ENCODE results near the gene TREM2. TPM values are rescaled to one million over a fixed set of nuclear protein-coding genes. Genes with fewer than 3 reads are reported as not detected.

The TREM2 gene
- total RNA-seq, 1 donor from 2014 or later = not detected

GRCh38 chr6:41179163-41179562 lies 16.2 kb upstream of the TREM2 start:
- H3K27me3 Mint-ChIP-seq (ENCODE audit: low read depth, unreplicated experiment) = peaks cover 17% of the 10 kb centered on the region
- H3K27me3 ChIP-seq (ENCODE audit: insufficient read depth, low read length) = peaks cover 4% of the 10 kb centered on the region
- H3K36me3 Mint-ChIP-seq (ENCODE audit: low read depth, unreplicated experiment) = no peaks in the 10 kb centered on the region
- no peak for FAIRE-seq
- no peak overlapping the region for H3K9ac ChIP-seq (ENCODE audit: low read length)
- peaks cover 1% of the 10 kb centered on the region for H3K9me3 Mint-ChIP-seq (ENCODE audit: unreplicated experiment)
- H3K4me2 ChIP-seq (ENCODE audit: low read length) = no peak overlapping the region
- no peaks in the 10 kb centered on the region for H3K79me2 ChIP-seq (ENCODE audit: insufficient read depth, low read length)
- no peak for DNase-seq (ENCODE audit: low read depth)
- H4K20me1 ChIP-seq (ENCODE audit: insufficient read depth, low read length) = no peaks in the 10 kb centered on the region
- H3K4me1 Mint-ChIP-seq (ENCODE audit: low read depth, unreplicated experiment) = no peaks in the 10 kb centered on the region
- H3K27ac Mint-ChIP-seq (ENCODE audit: unreplicated experiment) = no peak overlapping the region
- TF ChIP-seq EZH2 (IDR thresholded peaks at IDR 0.05; ENCODE audit: insufficient read depth, low read length) (no peak), CTCF (IDR thresholded peaks at IDR 0.05; ENCODE audit: insufficient read depth, low read depth, low read length) (no peak)
- H3K4me1 ChIP-seq (ENCODE audit: insufficient read depth, low read length) = no peaks in the 10 kb centered on the region
- no peak overlapping the region for H2AFZ ChIP-seq (ENCODE audit: low read depth, low read length)
- no peaks in the 10 kb centered on the region for H3K9me3 ChIP-seq (ENCODE audit: insufficient read depth, low read depth, low read length)
- H3K36me3 ChIP-seq (ENCODE audit: insufficient read depth, low read length) = no peaks in the 10 kb centered on the region
- no peak overlapping the region for H3K27ac ChIP-seq (ENCODE audit: low read depth, low read length)
- H3K4me3 ChIP-seq (ENCODE audit: insufficient read depth, low read depth, low read length) = no peak overlapping the region
- no peak overlapping the region for H3K4me3 Mint-ChIP-seq (ENCODE audit: unreplicated experiment)

GRCh38 chr6:41177695-41178094 lies 14.8 kb upstream of the TREM2 start:
- Histone ChIP-seq H3K27ac (ENCODE audit: low read depth, low read length) (no peak overlapping the region), H3K4me2 (ENCODE audit: low read length) (no peak overlapping the region), H3K9ac (ENCODE audit: low read length) (no peak overlapping the region), H3K9me3 (ENCODE audit: insufficient read depth, low read depth, low read length) (no peaks in the 10 kb centered on the region), H3K36me3 (ENCODE audit: insufficient read depth, low read length) (no peaks in the 10 kb centered on the region), H4K20me1 (ENCODE audit: insufficient read depth, low read length) (no peaks in the 10 kb centered on the region), H3K79me2 (ENCODE audit: insufficient read depth, low read length) (no peaks in the 10 kb centered on the region), H3K27me3 (ENCODE audit: insufficient read depth, low read length) (peaks cover 4% of the 10 kb centered on the region), H3K4me1 (ENCODE audit: insufficient read depth, low read length) (no peaks in the 10 kb centered on the region), H2AFZ (ENCODE audit: low read depth, low read length) (no peak overlapping the region), H3K4me3 (ENCODE audit: insufficient read depth, low read depth, low read length) (no peak overlapping the region)
- Mint-ChIP-seq H3K27ac (ENCODE audit: unreplicated experiment) (no peak overlapping the region), H3K9me3 (ENCODE audit: unreplicated experiment) (peaks cover 1% of the 10 kb centered on the region), H3K4me3 (ENCODE audit: unreplicated experiment) (no peak overlapping the region), H3K36me3 (ENCODE audit: low read depth, unreplicated experiment) (no peaks in the 10 kb centered on the region), H3K27me3 (ENCODE audit: low read depth, unreplicated experiment) (peaks cover 16% of the 10 kb centered on the region), H3K4me1 (ENCODE audit: low read depth, unreplicated experiment) (no peaks in the 10 kb centered on the region)
- no peak for FAIRE-seq
- no peak for DNase-seq (ENCODE audit: low read depth)
- no peak for TF ChIP-seq EZH2 (IDR thresholded peaks at IDR 0.05; ENCODE audit: insufficient read depth, low read length)
- TF ChIP-seq CTCF (IDR thresholded peaks at IDR 0.05; ENCODE audit: insufficient read depth, low read depth, low read length) = no peak

- DNase-seq (ENCODE audit: low read depth) = no peak
- Histone ChIP-seq H4K20me1 (ENCODE audit: insufficient read depth, low read length) (no peaks in the 10 kb centered on the region), H3K27ac (ENCODE audit: low read depth, low read length) (no peak overlapping the region), H3K36me3 (ENCODE audit: insufficient read depth, low read length) (no peaks in the 10 kb centered on the region), H3K79me2 (ENCODE audit: insufficient read depth, low read length) (no peaks in the 10 kb centered on the region), H3K9me3 (ENCODE audit: insufficient read depth, low read depth, low read length) (no peaks in the 10 kb centered on the region), H3K9ac (ENCODE audit: low read length) (no peak overlapping the region), H3K4me2 (ENCODE audit: low read length) (no peak overlapping the region), H2AFZ (ENCODE audit: low read depth, low read length) (no peak overlapping the region), H3K4me3 (ENCODE audit: insufficient read depth, low read depth, low read length) (no peak overlapping the region), H3K27me3 (ENCODE audit: insufficient read depth, low read length) (peaks cover 4% of the 10 kb centered on the region), H3K4me1 (ENCODE audit: insufficient read depth, low read length) (no peaks in the 10 kb centered on the region)
- Mint-ChIP-seq H3K4me3 (ENCODE audit: unreplicated experiment) (no peak overlapping the region), H3K36me3 (ENCODE audit: low read depth, unreplicated experiment) (no peaks in the 10 kb centered on the region), H3K27ac (ENCODE audit: unreplicated experiment) (no peak overlapping the region), H3K4me1 (ENCODE audit: low read depth, unreplicated experiment) (no peaks in the 10 kb centered on the region), H3K9me3 (ENCODE audit: unreplicated experiment) (peaks cover 1% of the 10 kb centered on the region), H3K27me3 (ENCODE audit: low read depth, unreplicated experiment) (peaks cover 15% of the 10 kb centered on the region)
- no peak for FAIRE-seq
- no peak for TF ChIP-seq EZH2 (IDR thresholded peaks at IDR 0.05; ENCODE audit: insufficient read depth, low read length)
- no peak for TF ChIP-seq CTCF (IDR thresholded peaks at IDR 0.05; ENCODE audit: insufficient read depth, low read depth, low read length)
Observed at GRCh38 chr6:41177287-41177686, 14.4 kb upstream of the TREM2 start.

All from astrocyte (in vitro differentiated cells and primary cell).